Eye (tissue), 1 donor: Measurements from ENCODE around the gene FGF23.

ENCODE experiments used
- DNase-seq: peaks from one replicate; pipeline ENCODE4 v3.0.0-alpha.2; 2015

FGF23 gene

GRCh38 chr12:4380332-4380731 is 820 bp upstream of the FGF23 start:
- no peak for DNase-seq

- DNase-seq, result no peak
Observed at GRCh38 chr12:4378772-4379171, 740 bp downstream of the FGF23 start.

DNA sequence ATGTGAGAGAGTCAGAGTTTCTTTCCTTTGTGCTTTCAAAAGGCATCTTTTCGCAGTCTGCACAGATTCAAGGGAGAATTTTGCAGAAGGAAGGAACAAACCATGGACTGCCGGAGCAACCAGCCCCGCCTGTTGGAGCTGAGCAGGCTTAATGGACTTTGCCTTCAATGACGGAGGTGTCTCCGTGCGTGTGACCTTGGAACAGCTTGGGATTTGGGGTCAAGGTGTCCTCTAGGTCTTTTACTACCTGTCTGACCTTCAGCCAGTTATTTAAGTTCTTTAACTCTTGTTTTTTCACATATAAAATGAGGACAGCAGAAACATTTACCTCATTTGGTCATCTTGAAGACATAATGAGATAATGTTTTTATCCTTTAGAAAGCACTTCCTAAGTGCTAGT is 4.1 kb downstream of the FGF23 start:
- DNase-seq, result no peak

- no peak for DNase-seq
Observed at GRCh38 chr12:4372653-4373052, 6.9 kb downstream of the FGF23 start.

DNA sequence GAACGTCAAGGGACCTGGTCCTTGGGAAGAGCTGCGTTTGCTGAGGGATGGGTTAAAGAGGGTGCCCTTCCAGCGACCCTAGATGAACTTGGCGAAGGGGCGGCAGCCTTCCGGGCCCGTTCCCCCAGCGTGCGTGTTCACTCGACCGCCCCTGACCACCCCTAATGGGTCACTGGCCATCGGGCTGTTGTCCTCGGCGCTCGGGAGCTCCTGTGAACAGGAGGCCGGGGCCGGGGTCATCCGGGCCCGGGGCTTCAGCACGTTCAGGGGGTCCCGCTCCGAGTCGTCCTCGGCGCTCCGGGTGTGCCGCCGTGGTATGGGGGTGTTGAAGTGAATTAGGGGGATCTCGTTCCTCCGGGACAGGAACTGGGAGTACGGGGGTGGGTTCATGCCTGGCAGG is 9.2 kb downstream of the FGF23 start:
- no peak for DNase-seq

DNA sequence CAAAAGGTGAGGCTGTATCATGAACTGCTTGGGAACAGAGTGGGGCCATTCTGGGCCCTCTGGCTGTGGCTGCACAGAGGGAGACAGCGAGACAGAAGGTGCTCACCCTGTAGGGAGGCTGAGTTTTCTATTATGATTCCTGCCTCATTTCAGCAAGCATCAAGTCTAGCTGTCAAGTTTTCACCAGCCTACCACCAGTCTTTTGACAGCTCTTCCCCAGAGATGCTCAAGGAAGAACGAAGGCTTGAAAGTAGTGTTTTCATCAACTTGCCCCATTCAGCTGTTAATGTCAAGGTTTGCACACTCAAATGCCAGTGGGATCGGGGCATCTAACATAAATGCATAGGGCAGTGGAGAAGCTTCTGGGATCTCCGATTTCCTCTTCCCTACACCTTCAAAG is 10.0 kb downstream of the FGF23 start:
- DNase-seq, result peak; percentile 23

- no peak for DNase-seq
Observed at GRCh38 chr12:4366090-4366489, 13.4 kb downstream of the FGF23 start.

GRCh38 chr12:4356041-4356327 is 23.5 kb downstream of the FGF23 start:
- DNase-seq, result peak; percentile 27

GRCh38 chr12:4355156-4356040 is 24.1 kb downstream of the FGF23 start:
- no peak for DNase-seq

DNA sequence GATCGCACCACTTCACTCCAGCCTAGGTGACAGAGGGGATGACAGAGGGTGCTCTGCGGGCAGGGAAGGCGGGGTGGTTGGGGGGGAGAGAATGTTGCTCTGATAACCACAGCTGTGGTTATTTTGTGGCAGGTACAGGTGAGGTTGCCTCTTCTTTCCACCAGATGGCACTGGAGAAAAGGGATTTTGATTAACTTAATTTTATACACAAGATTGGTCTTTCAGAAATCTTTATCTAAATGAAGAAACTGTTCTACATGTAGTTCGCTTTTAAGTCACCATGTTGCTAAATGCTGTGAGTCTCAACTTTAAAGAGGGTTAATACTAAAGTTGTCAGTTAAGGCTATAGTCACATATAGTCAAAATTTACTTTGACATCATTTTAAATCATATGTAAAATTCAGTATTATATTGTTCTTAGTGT is 25.7 kb downstream of the FGF23 start:
- no peak for DNase-seq

DNA sequence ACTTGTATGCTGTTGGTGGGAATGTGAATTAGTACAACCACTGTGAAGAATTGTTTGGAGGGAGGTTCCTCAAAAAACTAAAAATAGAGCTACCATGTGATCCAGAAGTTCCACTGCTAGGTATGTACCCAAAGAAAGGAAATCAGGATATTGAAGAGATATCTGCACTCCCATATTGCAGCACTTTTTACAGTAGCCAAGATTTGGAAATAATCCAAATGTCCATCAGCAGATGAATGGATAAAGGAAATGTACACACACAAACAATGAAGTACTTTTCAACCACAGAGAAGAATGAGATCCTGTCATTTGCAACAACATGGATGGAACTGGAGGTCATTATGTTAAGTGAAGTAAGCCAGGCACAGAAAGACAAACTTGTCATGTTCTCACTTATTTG is 32.6 kb downstream of the FGF23 start:
- DNase-seq, result no peak

DNA sequence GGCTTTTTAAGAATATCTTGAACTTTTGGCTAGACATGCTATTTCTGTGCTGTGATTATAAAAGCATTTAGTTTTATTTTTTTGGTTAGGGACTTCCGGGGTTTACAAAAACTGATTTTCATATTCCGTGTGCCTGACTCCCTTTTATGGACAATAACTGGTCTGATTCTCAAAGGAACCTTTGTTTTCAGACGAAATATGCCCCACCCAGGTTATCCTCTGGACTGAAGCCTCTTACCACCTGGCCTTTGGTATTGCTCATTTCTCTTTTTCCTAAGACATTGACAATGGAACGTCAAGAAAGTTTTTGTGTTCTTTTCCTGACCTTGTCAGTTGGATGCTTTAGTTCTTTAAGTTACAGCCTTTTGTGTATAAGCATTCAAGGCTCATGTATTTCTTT is 47.7 kb downstream of the FGF23 start:
- DNase-seq, result no peak

DNA sequence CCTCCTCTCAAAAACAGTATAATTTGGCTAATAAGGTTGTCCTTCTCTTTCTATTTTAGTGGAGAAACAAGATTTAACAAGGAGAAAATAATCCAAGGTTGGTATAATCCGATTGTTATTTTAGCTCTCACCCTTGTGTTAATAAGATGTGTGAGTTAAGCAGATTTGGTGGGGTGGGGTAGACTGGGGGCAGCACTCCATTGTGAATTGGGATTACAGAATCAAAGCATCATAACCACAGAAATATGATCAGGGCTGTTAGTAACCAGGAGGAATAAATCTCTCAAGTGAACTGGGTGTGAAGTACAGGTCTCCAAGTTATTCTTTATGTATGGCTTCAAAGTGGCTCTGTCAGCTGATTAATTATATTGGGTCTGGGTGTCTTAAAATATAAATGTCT is 48.3 kb downstream of the FGF23 start:
- DNase-seq, result no peak

DNA sequence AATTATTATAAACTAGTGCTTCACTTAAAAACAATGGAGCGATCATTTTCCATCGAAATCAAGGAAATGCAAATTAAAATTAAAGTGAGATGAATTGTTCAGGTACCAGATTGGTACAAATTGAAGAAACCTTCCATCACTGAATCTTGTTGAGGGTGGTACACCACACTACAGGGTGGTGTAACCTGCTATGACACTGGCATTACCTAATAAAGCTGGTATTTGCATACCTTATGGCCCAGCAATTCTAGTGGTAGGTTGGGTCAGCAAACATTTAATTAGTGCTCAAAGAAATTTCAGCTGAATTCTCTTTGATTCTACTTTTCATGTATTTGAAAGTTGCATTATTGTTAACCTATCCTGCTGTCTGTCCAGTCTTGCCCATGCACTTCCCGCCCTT is 49.3 kb downstream of the FGF23 start:
- DNase-seq, result no peak

- DNase-seq, result no peak
Observed at GRCh38 chr12:4327293-4327692, 52.2 kb downstream of the FGF23 start.

DNA sequence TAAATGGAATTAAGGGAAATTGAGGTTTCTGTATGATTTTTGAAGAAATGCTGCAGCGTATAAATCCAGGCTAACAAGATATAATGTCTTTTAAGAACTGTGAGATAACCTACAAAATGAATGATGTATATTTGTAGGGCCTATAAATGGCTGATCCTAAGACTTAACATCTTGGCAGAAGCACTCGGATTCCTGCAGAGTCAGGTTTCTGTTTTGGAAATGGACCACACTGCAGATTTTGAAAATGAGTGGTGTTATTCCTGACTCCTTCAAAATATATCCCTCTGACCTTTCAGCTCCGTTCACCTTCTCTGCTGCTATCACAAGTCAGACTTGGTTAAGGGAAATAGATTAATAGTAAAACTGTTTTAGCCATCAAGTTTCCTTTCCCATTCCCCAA is 53.5 kb downstream of the FGF23 start:
- no peak for DNase-seq

DNA sequence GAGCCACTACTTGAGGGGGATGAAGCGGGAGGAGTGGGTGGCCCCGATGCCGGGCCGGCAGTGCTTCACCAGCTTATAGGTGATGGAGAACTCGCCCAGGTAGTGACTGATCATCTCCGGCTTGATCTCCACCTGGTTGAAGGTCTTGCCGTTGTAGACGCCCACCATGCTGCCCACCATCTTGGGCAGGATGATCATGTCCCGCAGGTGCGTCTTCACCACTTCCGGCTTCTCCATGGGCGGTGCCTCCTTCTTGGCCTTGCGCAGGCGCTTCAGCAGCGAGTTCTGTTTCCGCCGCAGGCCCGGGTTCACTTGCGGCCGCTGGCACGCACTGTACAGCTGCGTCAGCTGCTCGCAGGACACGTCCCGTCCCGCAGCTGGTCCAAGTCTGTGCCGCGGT is 55.1 kb downstream of the FGF23 start:
- DNase-seq, result no peak

DNA sequence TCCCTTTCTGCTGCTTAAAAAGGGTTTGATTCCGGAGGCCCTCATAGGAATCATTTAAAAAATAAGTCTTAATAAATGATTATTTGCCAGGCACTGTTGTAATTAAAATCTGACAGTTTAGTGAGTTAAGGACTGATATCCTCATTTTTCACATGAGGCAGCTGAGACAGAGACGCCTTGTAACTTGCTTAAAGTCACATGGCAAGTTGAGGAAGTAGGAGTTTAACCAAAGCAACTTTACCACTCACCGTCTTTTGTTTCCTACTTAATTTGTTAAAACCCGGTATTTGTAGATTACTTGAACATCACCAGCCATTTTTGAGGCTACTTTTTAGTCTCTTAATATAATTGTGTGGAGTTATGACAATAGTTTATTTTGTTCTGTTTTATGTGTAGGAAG is 56.1 kb downstream of the FGF23 start:
- no peak for DNase-seq

- no peak for DNase-seq
Observed at GRCh38 chr12:4322726-4323125, 56.8 kb downstream of the FGF23 start.

- DNase-seq, result peak; percentile 97
Observed at GRCh38 chr12:4320853-4321701, 58.4 kb downstream of the FGF23 start, which contains the start of gene TIGAR. TSS of gene TIGAR (plus strand) at chr12:4321213. CDS start at chr12:4321272, 59 bp downstream.

GRCh38 chr12:4320497-4320852 is 59.0 kb downstream of the FGF23 start:
- no peak for DNase-seq
